OCI-M2 (cell line): ENCODE data around the gene CRX.
A peak's percentile ranks its signal among the peaks of the same experiment; 100 is the strongest.
"Not testable (repeated sequence)": the region's sequence is repeated elsewhere in the genome, so short reads cannot be mapped to it uniquely, and the experiment has no call there.

Experiments
- DNase-seq: peaks from one replicate; lab custom pipeline; 2025; ENCODE audit not compliant: unreplicated experiment; lab: John Stamatoyannopoulos, UW

Gene CRX

GRCh38 chr19:47858646-47859285 lies 37.0 kb downstream of the CRX start, which contains the start of gene TPRX2:
TPRX2 (plus strand) TSS chr19:47859235; CDS start chr19:47859247, 12 bp downstream.
- not testable (repeated sequence) for DNase-seq

- DNase-seq: not testable (repeated sequence)
Measured at GRCh38 chr19:47859838-47860237, 38.1 kb downstream of the CRX start.

GRCh38 chr19:47860602-47861297 lies 39.0 kb downstream of the CRX start:
- no peak for DNase-seq

GRCh38 chr19:47861630-47862029 lies 39.9 kb downstream of the CRX start:
- DNase-seq: no peak

- DNase-seq: peak; percentile 41
Measured at GRCh38 chr19:47863514-47863936, 41.8 kb downstream of the CRX start.

GRCh38 chr19:47865166-47865565 lies 43.4 kb downstream of the CRX start:
- no peak for DNase-seq

GRCh38 chr19:47878906-47879305 lies 57.2 kb downstream of the CRX start:
- DNase-seq: no peak

GRCh38 chr19:47879385-47879784 lies 57.6 kb downstream of the CRX start:
- not testable (repeated sequence) for DNase-seq

GRCh38 chr19:47881757-47882156 lies 60.0 kb downstream of the CRX start:
- DNase-seq: no peak

GRCh38 chr19:47882890-47883289 lies 61.2 kb downstream of the CRX start:
- no peak for DNase-seq

- DNase-seq: no peak
Measured at GRCh38 chr19:47885067-47885463, 63.3 kb downstream of the CRX start.

GRCh38 chr19:47886010-47886559 lies 64.3 kb downstream of the CRX start, which contains the start of gene SULT2A1:
SULT2A1 (minus strand) TSS chr19:47886315; CDS start chr19:47886257, 58 bp downstream.
- DNase-seq: no peak

- DNase-seq: no peak
Measured at GRCh38 chr19:47890865-47891621, 69.3 kb downstream of the CRX start.

GRCh38 chr19:47891622-47891922 lies 69.8 kb downstream of the CRX start:
- no peak for DNase-seq

GRCh38 chr19:47891923-47892666 lies 70.4 kb downstream of the CRX start:
- DNase-seq: peak; percentile 73
